ENCODE measurements around the gene LENEP. TPM values are rescaled to one million over a fixed set of nuclear protein-coding genes. Genes with fewer than 3 reads are reported as not detected.

Gene LENEP
- polyA plus RNA-seq = under 1 TPM in 1 of 2 donors, not detected in 1; 0.22 TPM

GRCh38 chr1:154993572-154994268 lies at the start of gene LENEP:
Gene LENEP, plus strand, starts transcription at chr1:154993586. Its CDS starts 22 bp downstream, at chr1:154993608.
- Histone ChIP-seq H3K27me3 (ENCODE audit: control insufficient read depth in 1 of 2, insufficient read depth in 2 of 2, low read length in 2 of 2) (no peaks in the 10 kb centered on the region), H3K9me3 (ENCODE audit: control insufficient read depth in 2 of 2, insufficient read depth in 1 of 2, low read depth in 1 of 2, low read length in 1 of 2) (no peaks in the 10 kb centered on the region), H3K4me3 (ENCODE audit: low read depth in 1 of 2, low read length in 2 of 2) (no peak within 1 kb of the TSS), H3K36me3 (ENCODE audit: control insufficient read depth in 2 of 2, insufficient read depth in 2 of 2, low read length in 1 of 2) (peaks cover 6 to 15% of the 10 kb centered on the region in 2 donors), H3K27ac (ENCODE audit: low read depth in 2 of 2, low read length in 1 of 2) (peak within 1 kb of the TSS in 1 of 2 donors; percentile 27), H3K4me1 (ENCODE audit: control insufficient read depth in 2 of 2, insufficient read depth in 2 of 2, low read length in 1 of 2) (peaks cover 0 to 2% of the 10 kb centered on the region in 2 donors)
- 76 to 79% methylated on average over 8 of the region's 8 CpGs for WGBS, 2 donors

- Histone ChIP-seq H3K27ac (ENCODE audit: low read depth in 2 of 2, low read length in 1 of 2) (peak overlapping the region in 1 of 2 donors; percentile 18), H3K36me3 (ENCODE audit: control insufficient read depth in 2 of 2, insufficient read depth in 2 of 2, low read length in 1 of 2) (peaks cover 4 to 24% of the 10 kb centered on the region in 2 donors), H3K27me3 (ENCODE audit: control insufficient read depth in 1 of 2, insufficient read depth in 2 of 2, low read length in 2 of 2) (no peaks in the 10 kb centered on the region), H3K4me3 (ENCODE audit: low read depth in 1 of 2, low read length in 2 of 2) (no peak overlapping the region), H3K9me3 (ENCODE audit: control insufficient read depth in 2 of 2, insufficient read depth in 1 of 2, low read depth in 1 of 2, low read length in 1 of 2) (no peaks in the 10 kb centered on the region), H3K4me1 (ENCODE audit: control insufficient read depth in 2 of 2, insufficient read depth in 2 of 2, low read length in 1 of 2) (peaks cover 8 to 13% of the 10 kb centered on the region in 2 donors)
- 36 to 40% methylated on average over 6 of the region's 6 CpGs for WGBS, 2 donors
Observed at GRCh38 chr1:154943649-154944400, 49.6 kb upstream of the LENEP start.

- no peak overlapping the region for H3K4me3 ChIP-seq (ENCODE audit: low read depth in 1 of 2, low read length in 2 of 2)
- WGBS, 2 donors = 41 to 52% methylated on average over 9 of the region's 9 CpGs
- peaks cover 4 to 24% of the 10 kb centered on the region in 2 donors for H3K36me3 ChIP-seq (ENCODE audit: control insufficient read depth in 2 of 2, insufficient read depth in 2 of 2, low read length in 1 of 2)
- H3K27me3 ChIP-seq (ENCODE audit: control insufficient read depth in 1 of 2, insufficient read depth in 2 of 2, low read length in 2 of 2) = no peaks in the 10 kb centered on the region
- H3K9me3 ChIP-seq (ENCODE audit: control insufficient read depth in 2 of 2, insufficient read depth in 1 of 2, low read depth in 1 of 2, low read length in 1 of 2) = no peaks in the 10 kb centered on the region
- H3K4me1 ChIP-seq (ENCODE audit: control insufficient read depth in 2 of 2, insufficient read depth in 2 of 2, low read length in 1 of 2) = peaks cover 8 to 13% of the 10 kb centered on the region in 2 donors
- peak overlapping the region in 1 of 2 donors; percentile 18 for H3K27ac ChIP-seq (ENCODE audit: low read depth in 2 of 2, low read length in 1 of 2)
Observed at GRCh38 chr1:154944401-154945159, 48.8 kb upstream of the LENEP start.

- H3K4me3 ChIP-seq (ENCODE audit: low read depth in 1 of 2, low read length in 2 of 2) = no peak overlapping the region
- peaks cover 4 to 26% of the 10 kb centered on the region in 2 donors for H3K36me3 ChIP-seq (ENCODE audit: control insufficient read depth in 2 of 2, insufficient read depth in 2 of 2, low read length in 1 of 2)
- 81 to 84% methylated on average over 15 of the region's 15 CpGs for WGBS, 2 donors
- H3K27ac ChIP-seq (ENCODE audit: low read depth in 2 of 2, low read length in 1 of 2) = no peak overlapping the region
- no peaks in the 10 kb centered on the region for H3K27me3 ChIP-seq (ENCODE audit: control insufficient read depth in 1 of 2, insufficient read depth in 2 of 2, low read length in 2 of 2)
- H3K9me3 ChIP-seq (ENCODE audit: control insufficient read depth in 2 of 2, insufficient read depth in 1 of 2, low read depth in 1 of 2, low read length in 1 of 2) = no peaks in the 10 kb centered on the region
- peaks cover 3 to 8% of the 10 kb centered on the region in 2 donors for H3K4me1 ChIP-seq (ENCODE audit: control insufficient read depth in 2 of 2, insufficient read depth in 2 of 2, low read length in 1 of 2)
Observed at GRCh38 chr1:154945160-154945961, 48.0 kb upstream of the LENEP start.

- Histone ChIP-seq H3K36me3 (ENCODE audit: control insufficient read depth in 2 of 2, insufficient read depth in 2 of 2, low read length in 1 of 2) (peaks cover 4 to 35% of the 10 kb centered on the region in 2 donors), H3K4me3 (ENCODE audit: low read depth in 1 of 2, low read length in 2 of 2) (no peak overlapping the region), H3K4me1 (ENCODE audit: control insufficient read depth in 2 of 2, insufficient read depth in 2 of 2, low read length in 1 of 2) (peaks cover 3 to 7% of the 10 kb centered on the region in 2 donors), H3K9me3 (ENCODE audit: control insufficient read depth in 2 of 2, insufficient read depth in 1 of 2, low read depth in 1 of 2, low read length in 1 of 2) (no peaks in the 10 kb centered on the region), H3K27me3 (ENCODE audit: control insufficient read depth in 1 of 2, insufficient read depth in 2 of 2, low read length in 2 of 2) (no peaks in the 10 kb centered on the region), H3K27ac (ENCODE audit: low read depth in 2 of 2, low read length in 1 of 2) (no peak overlapping the region)
- 79 to 82% methylated on average over 16 to 17 of the region's 17 CpGs for WGBS, 2 donors
Observed at GRCh38 chr1:154945962-154946850, 47.2 kb upstream of the LENEP start.

GRCh38 chr1:154948079-154948478 lies 45.3 kb upstream of the LENEP start:
- H3K27me3 ChIP-seq (ENCODE audit: control insufficient read depth in 1 of 2, insufficient read depth in 2 of 2, low read length in 2 of 2) = no peaks in the 10 kb centered on the region
- H3K4me3 ChIP-seq (ENCODE audit: low read depth in 1 of 2, low read length in 2 of 2) = no peak overlapping the region
- 92 to 94% methylated on average over 11 of the region's 11 CpGs for WGBS, 2 donors
- no peaks in the 10 kb centered on the region for H3K9me3 ChIP-seq (ENCODE audit: control insufficient read depth in 2 of 2, insufficient read depth in 1 of 2, low read depth in 1 of 2, low read length in 1 of 2)
- peaks cover 0 to 2% of the 10 kb centered on the region in 2 donors for H3K4me1 ChIP-seq (ENCODE audit: control insufficient read depth in 2 of 2, insufficient read depth in 2 of 2, low read length in 1 of 2)
- H3K27ac ChIP-seq (ENCODE audit: low read depth in 2 of 2, low read length in 1 of 2) = no peak overlapping the region
- H3K36me3 ChIP-seq (ENCODE audit: control insufficient read depth in 2 of 2, insufficient read depth in 2 of 2, low read length in 1 of 2) = peaks cover 4 to 36% of the 10 kb centered on the region in 2 donors

GRCh38 chr1:154951901-154952657 lies 41.3 kb upstream of the LENEP start:
- H3K4me1 ChIP-seq (ENCODE audit: control insufficient read depth in 2 of 2, insufficient read depth in 2 of 2, low read length in 1 of 2) = peaks cover 5 to 10% of the 10 kb centered on the region in 2 donors
- peaks cover 4 to 24% of the 10 kb centered on the region in 2 donors for H3K36me3 ChIP-seq (ENCODE audit: control insufficient read depth in 2 of 2, insufficient read depth in 2 of 2, low read length in 1 of 2)
- H3K27me3 ChIP-seq (ENCODE audit: control insufficient read depth in 1 of 2, insufficient read depth in 2 of 2, low read length in 2 of 2) = no peaks in the 10 kb centered on the region
- H3K27ac ChIP-seq (ENCODE audit: low read depth in 2 of 2, low read length in 1 of 2) = peak overlapping the region in 1 of 2 donors; percentile 23
- H3K4me3 ChIP-seq (ENCODE audit: low read depth in 1 of 2, low read length in 2 of 2) = no peak overlapping the region
- 64 to 71% methylated on average over 15 of the region's 15 CpGs for WGBS, 2 donors
- no peaks in the 10 kb centered on the region for H3K9me3 ChIP-seq (ENCODE audit: control insufficient read depth in 2 of 2, insufficient read depth in 1 of 2, low read depth in 1 of 2, low read length in 1 of 2)

- Histone ChIP-seq H3K27ac (ENCODE audit: low read depth in 2 of 2, low read length in 1 of 2) (peak overlapping the region in 1 of 2 donors; percentile 23), H3K4me1 (ENCODE audit: control insufficient read depth in 2 of 2, insufficient read depth in 2 of 2, low read length in 1 of 2) (peaks cover 8 to 14% of the 10 kb centered on the region in 2 donors), H3K4me3 (ENCODE audit: low read depth in 1 of 2, low read length in 2 of 2) (no peak overlapping the region), H3K27me3 (ENCODE audit: control insufficient read depth in 1 of 2, insufficient read depth in 2 of 2, low read length in 2 of 2) (no peaks in the 10 kb centered on the region), H3K36me3 (ENCODE audit: control insufficient read depth in 2 of 2, insufficient read depth in 2 of 2, low read length in 1 of 2) (peaks cover 0 to 19% of the 10 kb centered on the region in 2 donors), H3K9me3 (ENCODE audit: control insufficient read depth in 2 of 2, insufficient read depth in 1 of 2, low read depth in 1 of 2, low read length in 1 of 2) (no peaks in the 10 kb centered on the region)
- 77 to 80% methylated on average over 6 of the region's 6 CpGs for WGBS, 2 donors
Observed at GRCh38 chr1:154952664-154953063, 40.7 kb upstream of the LENEP start.

Data from esophagus (tissue), 2 donors.